Fibroblast of pulmonary artery (primary cell): ENCODE measurements around the gene SLC22A23.

Source experiments
- DNase-seq: peaks from one replicate; pipeline ENCODE4 v3.0.0-alpha.2; 2010; ENCODE audit warnings: low read depth
- H3K4me3 ChIP-seq: replicated peaks from 2 replicates; pipeline ENCODE4 v1.5.1; 2011; ENCODE audit warnings: low read depth, mild to moderate bottlenecking, control low read depth, low read length, moderate library complexity
- TF ChIP-seq, protein P1 (sequence below): IDR thresholded peaks from 2 replicates; pipeline ENCODE4 v1.5.1; 2011; ENCODE audit warnings: mild to moderate bottlenecking, control low read depth, low read length, inconsistent platforms; ENCODE audit errors: missing control alignments

Gene SLC22A23

DNA sequence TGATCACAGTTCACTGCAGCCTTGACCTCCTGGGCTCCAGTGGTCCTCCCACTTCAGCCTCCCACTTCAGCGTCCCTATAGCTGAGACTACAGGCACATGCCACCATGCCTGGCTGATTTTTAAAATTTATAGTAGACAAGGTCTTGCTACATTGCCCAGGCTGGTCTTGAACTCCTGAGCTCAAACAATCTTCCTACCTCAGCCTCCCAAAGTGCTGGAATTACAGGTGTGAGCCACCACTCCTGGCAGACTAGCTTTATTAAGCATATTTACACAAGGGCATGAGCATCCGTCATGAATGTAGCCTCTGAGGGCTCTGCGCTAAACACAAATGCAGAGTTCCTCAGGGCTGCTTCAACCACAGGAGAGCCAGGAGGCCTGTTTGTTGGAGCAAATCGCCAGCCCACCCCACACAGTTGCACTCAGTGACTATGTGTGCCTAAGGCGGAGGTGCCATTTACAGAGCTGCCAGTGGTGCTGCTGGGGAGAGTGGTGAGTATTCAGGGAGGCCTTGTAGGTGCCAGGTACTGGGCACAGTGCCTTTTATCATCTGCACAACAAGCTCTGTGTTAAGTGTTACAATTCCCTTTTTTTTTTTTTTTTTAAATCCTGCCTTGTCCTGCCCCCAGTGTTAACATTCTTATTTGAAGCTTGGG is 119.9 kb downstream of the SLC22A23 start:
- H3K4me3 ChIP-seq = no peak overlapping the region
- TF ChIP-seq, protein P1, sequence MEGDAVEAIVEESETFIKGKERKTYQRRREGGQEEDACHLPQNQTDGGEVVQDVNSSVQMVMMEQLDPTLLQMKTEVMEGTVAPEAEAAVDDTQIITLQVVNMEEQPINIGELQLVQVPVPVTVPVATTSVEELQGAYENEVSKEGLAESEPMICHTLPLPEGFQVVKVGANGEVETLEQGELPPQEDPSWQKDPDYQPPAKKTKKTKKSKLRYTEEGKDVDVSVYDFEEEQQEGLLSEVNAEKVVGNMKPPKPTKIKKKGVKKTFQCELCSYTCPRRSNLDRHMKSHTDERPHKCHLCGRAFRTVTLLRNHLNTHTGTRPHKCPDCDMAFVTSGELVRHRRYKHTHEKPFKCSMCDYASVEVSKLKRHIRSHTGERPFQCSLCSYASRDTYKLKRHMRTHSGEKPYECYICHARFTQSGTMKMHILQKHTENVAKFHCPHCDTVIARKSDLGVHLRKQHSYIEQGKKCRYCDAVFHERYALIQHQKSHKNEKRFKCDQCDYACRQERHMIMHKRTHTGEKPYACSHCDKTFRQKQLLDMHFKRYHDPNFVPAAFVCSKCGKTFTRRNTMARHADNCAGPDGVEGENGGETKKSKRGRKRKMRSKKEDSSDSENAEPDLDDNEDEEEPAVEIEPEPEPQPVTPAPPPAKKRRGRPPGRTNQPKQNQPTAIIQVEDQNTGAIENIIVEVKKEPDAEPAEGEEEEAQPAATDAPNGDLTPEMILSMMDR = no peak
- DNase-seq = no peak

DNA sequence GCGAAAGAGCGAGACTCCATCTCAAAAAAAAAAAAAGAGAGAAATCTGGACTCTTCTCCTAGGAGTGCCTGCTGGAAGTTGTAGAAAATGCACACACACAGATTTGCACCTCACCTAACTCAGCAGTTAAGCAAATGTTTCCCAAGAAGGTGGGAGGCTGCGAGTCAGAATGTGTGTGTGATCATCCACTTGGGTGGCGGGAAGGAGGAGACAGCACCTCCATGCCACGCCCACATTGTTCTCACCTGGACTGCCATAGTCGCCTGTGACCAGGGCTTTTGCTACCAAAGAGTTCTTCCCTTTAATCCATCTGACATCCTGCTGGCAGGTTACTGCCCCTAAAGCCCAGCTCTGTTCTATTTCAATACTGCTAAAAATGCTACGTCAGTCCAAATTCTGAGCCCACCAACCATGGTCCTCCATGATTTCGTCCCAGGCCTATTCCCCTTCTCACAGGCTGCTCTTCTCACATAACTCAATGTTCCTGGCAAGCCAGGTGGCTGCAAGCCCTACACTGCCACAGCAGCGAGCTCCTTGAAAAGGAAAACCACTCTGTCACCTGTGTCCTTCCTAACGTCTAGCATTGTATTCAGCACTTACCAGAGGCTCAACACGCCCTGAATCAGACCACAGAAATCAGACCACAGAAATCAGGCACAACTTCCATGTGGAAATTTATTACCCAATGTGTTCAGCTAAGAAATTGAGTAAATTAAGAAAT is 120.6 kb downstream of the SLC22A23 start:
- DNase-seq = no peak

DNA sequence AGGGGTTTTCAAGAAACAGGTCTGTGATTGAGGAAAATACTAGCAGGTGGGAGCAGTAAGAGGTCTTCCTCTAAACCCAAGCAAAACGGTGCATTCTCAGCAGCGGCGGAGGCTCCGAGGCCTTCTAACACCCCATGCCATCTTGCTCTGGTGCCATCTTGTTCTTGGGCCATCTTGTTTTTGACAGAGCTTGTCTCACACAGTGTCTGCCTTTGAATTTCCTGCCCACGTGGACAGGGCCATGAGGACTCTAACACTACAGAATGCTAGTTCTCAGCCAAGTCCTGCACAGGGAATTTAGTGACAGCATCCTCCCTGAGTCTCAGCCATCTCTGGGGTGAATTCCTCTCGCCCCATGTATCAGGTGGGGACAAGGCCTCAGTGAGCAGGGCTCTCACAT is 121.7 kb downstream of the SLC22A23 start:
- TF ChIP-seq, protein P1 = no peak
- DNase-seq = no peak
- no peak overlapping the region for H3K4me3 ChIP-seq

More for the DNA sequence above, 120.6 kb downstream of the SLC22A23 start:
- TF ChIP-seq, protein P1 = no peak
- H3K4me3 ChIP-seq = no peak overlapping the region

DNA sequence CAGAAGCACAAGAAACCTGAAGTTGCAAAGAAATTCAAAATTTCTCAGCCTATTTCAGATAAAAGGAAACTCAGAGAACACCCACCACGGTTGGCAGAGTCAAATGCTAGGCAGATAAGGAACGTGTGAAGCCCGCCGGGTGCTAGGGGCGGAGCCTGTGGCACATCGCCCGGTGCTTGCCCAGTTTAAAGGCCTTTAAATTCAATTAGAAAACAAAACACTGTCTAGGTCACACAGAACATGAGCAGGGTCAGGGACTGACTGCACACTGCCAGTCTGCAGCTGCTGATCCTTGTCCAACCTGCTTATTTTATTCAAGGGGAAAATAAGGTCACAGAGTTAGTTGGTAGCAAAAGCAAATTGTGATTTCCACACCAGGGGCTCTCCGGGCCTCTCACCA is 122.3 kb downstream of the SLC22A23 start:
- DNase-seq = no peak
- TF ChIP-seq, protein P1 = no peak
- H3K4me3 ChIP-seq = no peak overlapping the region

DNA sequence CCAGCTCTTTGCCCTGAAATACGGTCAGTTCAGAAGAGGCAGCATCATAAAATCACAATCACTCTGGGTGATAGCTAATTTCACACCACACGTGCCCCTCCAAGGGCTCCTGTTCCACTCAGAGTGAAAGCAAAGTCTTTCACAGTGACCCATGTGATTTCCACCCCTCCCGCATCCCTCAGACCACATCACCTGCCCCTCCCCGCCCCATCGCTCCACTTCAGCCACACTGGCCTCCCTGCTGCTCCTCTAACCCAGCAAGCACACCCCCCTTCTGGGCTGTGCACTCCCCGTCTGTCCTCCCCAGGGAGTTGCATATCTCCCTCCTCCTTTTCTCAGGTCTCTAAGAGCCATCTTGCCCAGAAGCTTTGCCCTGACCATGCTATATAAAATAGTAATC is 123.6 kb downstream of the SLC22A23 start:
- DNase-seq = no peak
- H3K4me3 ChIP-seq = no peak overlapping the region
- TF ChIP-seq, protein P1 = no peak

DNA sequence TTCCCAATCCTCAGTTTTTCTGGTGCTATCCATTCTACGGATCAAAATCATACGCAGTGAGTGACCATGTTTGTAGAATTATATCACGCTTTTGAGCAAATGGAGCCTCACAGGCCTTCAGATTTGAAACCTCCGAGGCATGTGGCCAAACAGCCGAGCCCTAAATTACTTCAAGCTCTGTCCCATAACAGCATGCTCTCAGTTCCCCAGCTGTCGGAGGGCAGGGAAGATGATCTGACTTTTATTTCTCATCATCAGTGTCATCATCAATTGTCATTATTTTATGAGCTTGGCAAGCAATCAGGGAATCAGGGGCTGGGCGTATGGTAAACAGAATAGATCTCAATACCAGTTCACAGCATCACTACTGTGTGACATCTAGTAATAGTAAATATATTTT is 124.9 kb downstream of the SLC22A23 start:
- TF ChIP-seq, protein P1 = no peak
- no peak overlapping the region for H3K4me3 ChIP-seq
- DNase-seq = no peak
